ENCODE results near the gene CCDC32.

DNA sequence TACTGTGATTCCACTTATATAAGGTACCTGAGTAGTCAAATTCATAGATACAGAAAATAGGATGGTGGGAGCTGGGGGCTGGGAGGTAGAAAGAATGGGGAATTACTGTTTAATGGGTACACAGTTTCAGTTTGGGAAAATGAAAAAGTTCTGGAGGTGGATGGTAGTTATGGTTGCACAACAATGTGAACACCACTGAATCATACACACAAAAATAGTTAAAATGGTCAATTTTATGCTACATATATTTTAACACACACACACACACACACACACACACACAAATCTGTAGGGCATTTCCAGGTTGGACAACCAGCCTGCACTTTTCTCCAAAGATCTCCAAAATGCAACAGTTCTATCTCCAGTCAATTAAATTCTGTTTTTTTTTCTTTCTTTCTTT lies 1.4 kb downstream of the CCDC32 start:
- no peak for TF ChIP-seq POLR2A (IDR thresholded peaks at IDR 0.05; ENCODE audit: low read length)
- TF ChIP-seq, protein P1, sequence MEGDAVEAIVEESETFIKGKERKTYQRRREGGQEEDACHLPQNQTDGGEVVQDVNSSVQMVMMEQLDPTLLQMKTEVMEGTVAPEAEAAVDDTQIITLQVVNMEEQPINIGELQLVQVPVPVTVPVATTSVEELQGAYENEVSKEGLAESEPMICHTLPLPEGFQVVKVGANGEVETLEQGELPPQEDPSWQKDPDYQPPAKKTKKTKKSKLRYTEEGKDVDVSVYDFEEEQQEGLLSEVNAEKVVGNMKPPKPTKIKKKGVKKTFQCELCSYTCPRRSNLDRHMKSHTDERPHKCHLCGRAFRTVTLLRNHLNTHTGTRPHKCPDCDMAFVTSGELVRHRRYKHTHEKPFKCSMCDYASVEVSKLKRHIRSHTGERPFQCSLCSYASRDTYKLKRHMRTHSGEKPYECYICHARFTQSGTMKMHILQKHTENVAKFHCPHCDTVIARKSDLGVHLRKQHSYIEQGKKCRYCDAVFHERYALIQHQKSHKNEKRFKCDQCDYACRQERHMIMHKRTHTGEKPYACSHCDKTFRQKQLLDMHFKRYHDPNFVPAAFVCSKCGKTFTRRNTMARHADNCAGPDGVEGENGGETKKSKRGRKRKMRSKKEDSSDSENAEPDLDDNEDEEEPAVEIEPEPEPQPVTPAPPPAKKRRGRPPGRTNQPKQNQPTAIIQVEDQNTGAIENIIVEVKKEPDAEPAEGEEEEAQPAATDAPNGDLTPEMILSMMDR (IDR thresholded peaks at IDR 0.05), result no peak
- TF ChIP-seq RFX5 (IDR thresholded peaks at IDR 0.05), result no peak
- no peak for TF ChIP-seq RAD21 (conservative IDR thresholded peaks at IDR 0.05 in 1 of 2, IDR thresholded peaks at IDR 0.05 in 1 of 2)

Measured in A549 (cell line).